ENCODE results near the gene GPC2. TPM values are rescaled to one million over a fixed set of nuclear protein-coding genes. Genes with fewer than 3 reads are reported as not detected.

GPC2 gene
- total RNA-seq, 2 experiments from 2014 or later: 2.9 to 6.2 TPM

GRCh38 chr7:100173806-100174495 lies 3.2 kb downstream of the GPC2 start:
- CTCF ChIA-PET: no interaction called here
- Mint-ChIP-seq H3K36me3 (no peaks in the 10 kb centered on the region), H3K9me3 (ENCODE audit: low read depth) (no peaks in the 10 kb centered on the region), H3K27ac (no peak overlapping the region), H3K4me3 (no peak overlapping the region), H3K27me3 (peaks cover 41% of the 10 kb centered on the region), H3K4me1 (peaks cover 32% of the 10 kb centered on the region)
- DNase-seq: no peak
- ATAC-seq: no peak

- Mint-ChIP-seq H3K4me3 (peak overlapping the region; percentile 34), H3K9me3 (ENCODE audit: low read depth) (no peaks in the 10 kb centered on the region), H3K4me1 (peaks cover 48% of the 10 kb centered on the region), H3K27ac (no peak overlapping the region), H3K36me3 (no peaks in the 10 kb centered on the region), H3K27me3 (peaks cover 61% of the 10 kb centered on the region)
- ATAC-seq (peak; percentile 14), DNase-seq (no peak)
- CTCF ChIA-PET: interaction anchor here (1.0 to 1.2 kb wide), 3 partner anchors 11 to 23 kb away, joined by 3 to 6 read pairs (median 3); partner anchors contain the start of gene LAMTOR4
Measured at GRCh38 chr7:100171840-100172239, 5.3 kb downstream of the GPC2 start.

GRCh38 chr7:100171087-100171681 lies 6.0 kb downstream of the GPC2 start:
- Mint-ChIP-seq H3K4me3 (peak overlapping the region; percentile 18), H3K36me3 (no peaks in the 10 kb centered on the region), H3K27ac (no peak overlapping the region), H3K27me3 (peaks cover 61% of the 10 kb centered on the region), H3K4me1 (peaks cover 49% of the 10 kb centered on the region), H3K9me3 (ENCODE audit: low read depth) (no peaks in the 10 kb centered on the region)
- DNase-seq (peak; percentile 61), ATAC-seq (peak; percentile 82)
- CTCF ChIA-PET: interaction anchor here (0.6 to 1.2 kb wide), 4 partner anchors 11 to 40 kb away, joined by 3 to 6 read pairs (median 3); partner anchors contain the start of gene LAMTOR4

GRCh38 chr7:100170101-100170897 lies 6.9 kb downstream of the GPC2 start:
- H3K27ac Mint-ChIP-seq: no peak overlapping the region
- DNase-seq (no peak), ATAC-seq (no peak)
- peaks cover 59% of the 10 kb centered on the region for H3K27me3 Mint-ChIP-seq
- peak overlapping the region; percentile 18 for H3K4me3 Mint-ChIP-seq
- CTCF ChIA-PET: interaction anchor here (0.6 kb wide), 1 partner anchor 39 kb away, joined by 3 read pairs; no protein-coding TSS in a partner anchor
- no peaks in the 10 kb centered on the region for H3K9me3 Mint-ChIP-seq (ENCODE audit: low read depth)
- peaks cover 53% of the 10 kb centered on the region for H3K4me1 Mint-ChIP-seq
- no peaks in the 10 kb centered on the region for H3K36me3 Mint-ChIP-seq

- DNase-seq (no peak), ATAC-seq (no peak)
- CTCF ChIA-PET: interaction anchor here (1.2 kb wide), 1 partner anchor 21 kb away, joined by 4 read pairs; the partner anchor contains the start of gene LAMTOR4
- Mint-ChIP-seq H3K9me3 (ENCODE audit: low read depth) (no peaks in the 10 kb centered on the region), H3K4me3 (no peak overlapping the region), H3K4me1 (peaks cover 55% of the 10 kb centered on the region), H3K27ac (no peak overlapping the region), H3K27me3 (peaks cover 52% of the 10 kb centered on the region), H3K36me3 (no peaks in the 10 kb centered on the region)
Measured at GRCh38 chr7:100169147-100169850, 7.9 kb downstream of the GPC2 start.

- no peaks in the 10 kb centered on the region for H3K9me3 Mint-ChIP-seq (ENCODE audit: low read depth)
- peaks cover 69% of the 10 kb centered on the region for H3K4me1 Mint-ChIP-seq
- H3K27me3 Mint-ChIP-seq: peaks cover 43% of the 10 kb centered on the region
- DNase-seq: no peak
- CTCF ChIA-PET: interaction anchor here (0.9 to 2.8 kb wide), 7 partner anchors 10 to 50 kb away, joined by 3 to 11 read pairs (median 4); partner anchors contain the start of genes GPC2, LAMTOR4, STAG3 and TRAPPC14
- no peaks in the 10 kb centered on the region for H3K36me3 Mint-ChIP-seq
- ATAC-seq: no peak
- peak overlapping the region; percentile 57 for H3K4me3 Mint-ChIP-seq
- H3K27ac Mint-ChIP-seq: peak overlapping the region; percentile 16
Measured at GRCh38 chr7:100167912-100168323, 9.3 kb downstream of the GPC2 start.

GRCh38 chr7:100166970-100167911 lies 9.9 kb downstream of the GPC2 start:
- peaks cover 72% of the 10 kb centered on the region for H3K4me1 Mint-ChIP-seq
- CTCF ChIA-PET: interaction anchor here (0.9 to 2.8 kb wide), 8 partner anchors 9 to 51 kb away, joined by 3 to 11 read pairs (median 4); partner anchors contain the start of genes GPC2, LAMTOR4 and TRAPPC14
- no peak for DNase-seq
- H3K4me3 Mint-ChIP-seq: peak overlapping the region; percentile 57
- H3K27me3 Mint-ChIP-seq: peaks cover 43% of the 10 kb centered on the region
- no peaks in the 10 kb centered on the region for H3K36me3 Mint-ChIP-seq
- H3K9me3 Mint-ChIP-seq (ENCODE audit: low read depth): no peaks in the 10 kb centered on the region
- H3K27ac Mint-ChIP-seq: no peak overlapping the region
- no peak for ATAC-seq

- Mint-ChIP-seq H3K4me3 (peak overlapping the region; percentile 3), H3K9me3 (ENCODE audit: low read depth) (no peaks in the 10 kb centered on the region), H3K36me3 (no peaks in the 10 kb centered on the region), H3K4me1 (peaks cover 70% of the 10 kb centered on the region), H3K27ac (peak overlapping the region; percentile 48), H3K27me3 (peaks cover 40% of the 10 kb centered on the region)
- ATAC-seq (peak; percentile 50), DNase-seq (peak; percentile 61)
- CTCF ChIA-PET: interaction anchor here (0.9 to 2.8 kb wide), 6 partner anchors 11 to 52 kb away, joined by 3 to 11 read pairs (median 4); partner anchors contain the start of genes GPC2 and LAMTOR4
Measured at GRCh38 chr7:100166317-100166940, 10.8 kb downstream of the GPC2 start.

GRCh38 chr7:100163871-100164270 lies 13.3 kb downstream of the GPC2 start:
- ATAC-seq: no peak
- H3K27ac Mint-ChIP-seq: no peak overlapping the region

GRCh38 chr7:100163006-100163531 lies 14.1 kb downstream of the GPC2 start:
- Mint-ChIP-seq H3K36me3 (no peaks in the 10 kb centered on the region), H3K4me3 (no peak overlapping the region), H3K27ac (peak overlapping the region; percentile 72), H3K4me1 (peaks cover 49% of the 10 kb centered on the region), H3K27me3 (peaks cover 20% of the 10 kb centered on the region), H3K9me3 (ENCODE audit: low read depth) (no peaks in the 10 kb centered on the region)
- DNase-seq (no peak), ATAC-seq (no peak)
- CTCF ChIA-PET: interaction anchor here (0.7 to 9.7 kb wide), 4 partner anchors 14 to 79 kb away, joined by 3 to 61 read pairs (median 4); partner anchors contain the start of genes GPC2 and STAG3

More at GRCh38 chr7:100163871-100164270, 13.3 kb downstream of the GPC2 start:
- H3K27me3 Mint-ChIP-seq: peaks cover 28% of the 10 kb centered on the region
- CTCF ChIA-PET: interaction anchor here (0.7 to 9.7 kb wide), 4 partner anchors 14 to 79 kb away, joined by 3 to 61 read pairs (median 4); partner anchors contain the start of genes GPC2 and STAG3
- peaks cover 56% of the 10 kb centered on the region for H3K4me1 Mint-ChIP-seq
- no peak for DNase-seq
- no peaks in the 10 kb centered on the region for H3K36me3 Mint-ChIP-seq
- H3K4me3 Mint-ChIP-seq: no peak overlapping the region
- H3K9me3 Mint-ChIP-seq (ENCODE audit: low read depth): no peaks in the 10 kb centered on the region

GRCh38 chr7:100160067-100160466 lies 17.1 kb downstream of the GPC2 start:
- CTCF ChIA-PET: interaction anchor here (1.7 to 9.7 kb wide), 3 partner anchors 12 to 57 kb away, joined by 6 to 61 read pairs (median 19); no protein-coding TSS in a partner anchor
- no peak for ATAC-seq
- no peaks in the 10 kb centered on the region for H3K27me3 Mint-ChIP-seq
- no peak for DNase-seq
- H3K9me3 Mint-ChIP-seq (ENCODE audit: low read depth): no peaks in the 10 kb centered on the region
- peaks cover 50% of the 10 kb centered on the region for H3K4me1 Mint-ChIP-seq
- H3K27ac Mint-ChIP-seq: no peak overlapping the region
- peaks cover 20% of the 10 kb centered on the region for H3K36me3 Mint-ChIP-seq
- H3K4me3 Mint-ChIP-seq: no peak overlapping the region

Measured in activated CD8-positive, alpha-beta memory T cell treated with anti-CD3 and anti-CD28 coated beads, Interleukin-2, amount 10 ng/mL, durations not matched to agents 7 days and 5 days (primary cell).